CD4-positive, alpha-beta T cell (primary cell): ENCODE results near the gene COL24A1. TPM values are rescaled to one million over a fixed set of nuclear protein-coding genes. Genes with fewer than 3 reads are reported as not detected.

Experiments used
- ATAC-seq: fragments of 200-7000 bp; cut with Tn5 transposase; one replicate; pipeline ENCODE4 v1.10.0; 2022; ENCODE audit warnings: mild to moderate bottlenecking; ENCODE audit not compliant: poor library complexity
- CTCF ChIA-PET: fragments of 350-600 bp; sonication (Branson Sonifier 250); formaldehyde crosslinking; loops from one replicate; lab custom pipeline; 2021; ENCODE audit warnings: antibody characterized with exemption, inconsistent platforms; lab: Charles Lee
- POLR2A ChIA-PET: fragments of 350-600 bp; sonication (Branson Sonifier 250); formaldehyde crosslinking; loops from one replicate; lab custom pipeline; 2021; ENCODE audit warnings: antibody characterized with exemption, inconsistent platforms; lab: Charles Lee
- DNase-seq, 14 experiments: peaks; one replicate each; pipeline ENCODE4 v3.0.0-alpha.2; 2013 to 2020; ENCODE audit warnings: mixed read lengths in 2 of 14
- H3K27ac ChIP-seq, 2 donors: one replicate each; pipeline versions ENCODE4 v1.5.1 to v1.7.0; 2013; ENCODE audit warnings: low read length in 2 of 2, low read depth in 1 of 2, mild to moderate bottlenecking in 1 of 2
- H3K27me3 ChIP-seq, 2 experiments: 1 replicate in 1 of 2; 2 replicates in 1 of 2; pipeline versions ENCODE4 v1.6.1 to v1.7.0; 2013; ENCODE audit warnings: low read length in 2 of 2, control low read depth in 1 of 2, mild to moderate bottlenecking in 1 of 2, moderate library complexity in 1 of 2; ENCODE audit not compliant: insufficient read depth in 2 of 2, control insufficient read depth in 1 of 2
- H3K36me3 ChIP-seq: one replicate; pipeline ENCODE4 v1.6.1; 2013; ENCODE audit warnings: low read length, control low read depth; ENCODE audit not compliant: insufficient read depth
- H3K4me1 ChIP-seq: one replicate; pipeline ENCODE4 v1.6.1; 2013; ENCODE audit warnings: low read length, control low read depth; ENCODE audit not compliant: insufficient read depth
- H3K4me3 ChIP-seq: one replicate; pipeline ENCODE4 v1.5.1; 2013; ENCODE audit warnings: mild to moderate bottlenecking, low read length, moderate library complexity
- H3K9me3 ChIP-seq, 2 experiments: 1 replicate in 1 of 2; 2 replicates in 1 of 2; pipeline versions ENCODE4 v1.6.1 to v1.7.0; 2013; ENCODE audit warnings: low read length in 2 of 2, mild to moderate bottlenecking in 2 of 2, control low read depth in 1 of 2, moderate library complexity in 1 of 2; ENCODE audit not compliant: control insufficient read depth in 1 of 2, insufficient read depth in 1 of 2
- H3K27ac Mint-ChIP-seq: one replicate; pipeline ENCODE4 v1.8.0; 2020; ENCODE audit warnings: mixed read lengths
- H3K27me3 Mint-ChIP-seq: one replicate; pipeline ENCODE4 v1.8.0; 2021; ENCODE audit warnings: mixed read lengths
- H3K36me3 Mint-ChIP-seq: one replicate; pipeline ENCODE4 v1.8.0; 2021; ENCODE audit warnings: low read depth, mixed read lengths
- H3K4me1 Mint-ChIP-seq: one replicate; pipeline ENCODE4 v1.8.0; 2021; ENCODE audit warnings: low read depth, mixed read lengths
- H3K4me3 Mint-ChIP-seq: one replicate; pipeline ENCODE4 v1.8.0; 2020; ENCODE audit warnings: mild to moderate bottlenecking, mixed read lengths
- H3K9me3 Mint-ChIP-seq: one replicate; pipeline ENCODE4 v1.8.0; 2020; ENCODE audit warnings: mixed read lengths
- CTCF ChIP-seq: fragments of 200-600 bp; IDR thresholded peaks from one replicate; pipeline ENCODE4 v1.8.0; 2022; ENCODE audit warnings: antibody characterized with exemption, mild to moderate bottlenecking
- intact Hi-C, 2 experiments: fragments of 100-400 bp; cut with DNase I in 1 of 2; cut with micrococcal nuclease in 1 of 2; formaldehyde crosslinking; loops; one replicate each; pipeline versions ENCODE4 v1.15.1 to v1.9.0; 2023 to 2025; cut with DNase I, micrococcal nuclease
- total RNA-seq, 174 experiments: library from RNA in 2 of 174; stranded (reverse) in 2 of 174; gene quantifications; one replicate each; pipeline ENCODE4 v1.2.3 and lab custom pipeline; 2021 to 2026

Gene COL24A1
- total RNA-seq, 2 experiments from 2014 or later: 0.25 TPM; not detected in 1

GRCh38 chr1:85746777-85747176 is 409.8 kb downstream of the COL24A1 start:
- H3K4me3 Mint-ChIP-seq: no peak overlapping the region
- H3K27me3 Mint-ChIP-seq: peaks cover 9% of the 10 kb centered on the region
- no peaks in the 10 kb centered on the region for H3K36me3 Mint-ChIP-seq
- no peak for DNase-seq
- no peak for TF ChIP-seq CTCF
- ChIA-PET POLR2A (no interaction called here), CTCF (no interaction called here)
- Histone ChIP-seq H3K27me3 (no peaks in the 10 kb centered on the region), H3K4me1 (no peaks in the 10 kb centered on the region), H3K4me3 (no peak overlapping the region), H3K27ac (no peak overlapping the region), H3K36me3 (no peaks in the 10 kb centered on the region), H3K9me3 (no peaks in the 10 kb centered on the region)
- ATAC-seq: no peak
- H3K4me1 Mint-ChIP-seq: no peaks in the 10 kb centered on the region
- intact Hi-C loops: no loop called here
- H3K27ac Mint-ChIP-seq: no peak overlapping the region
- H3K9me3 Mint-ChIP-seq: peaks cover 2% of the 10 kb centered on the region

GRCh38 chr1:85743814-85744213 is 412.8 kb downstream of the COL24A1 start:
- POLR2A ChIA-PET: no interaction called here
- CTCF ChIA-PET: no interaction called here
- intact Hi-C loops: no loop called here
- Mint-ChIP-seq H3K4me1 (no peaks in the 10 kb centered on the region), H3K4me3 (no peak overlapping the region), H3K9me3 (peaks cover 2% of the 10 kb centered on the region), H3K27ac (no peak overlapping the region), H3K27me3 (peaks cover 14% of the 10 kb centered on the region), H3K36me3 (no peaks in the 10 kb centered on the region)
- ATAC-seq (no peak), DNase-seq (no peak)
- Histone ChIP-seq H3K4me1 (no peaks in the 10 kb centered on the region), H3K9me3 (no peaks in the 10 kb centered on the region), H3K4me3 (no peak overlapping the region), H3K27ac (no peak overlapping the region), H3K36me3 (no peaks in the 10 kb centered on the region), H3K27me3 (no peaks in the 10 kb centered on the region)
- no peak for TF ChIP-seq CTCF

GRCh38 chr1:85734931-85735330 is 421.6 kb downstream of the COL24A1 start:
- H3K4me1 ChIP-seq: no peaks in the 10 kb centered on the region
- no peak overlapping the region for H3K27ac ChIP-seq
- POLR2A ChIA-PET: no interaction called here
- CTCF ChIA-PET: no interaction called here
- no peaks in the 10 kb centered on the region for H3K36me3 ChIP-seq
- H3K9me3 ChIP-seq: no peaks in the 10 kb centered on the region
- ATAC-seq: no peak
- DNase-seq: no peak
- Mint-ChIP-seq H3K9me3 (no peaks in the 10 kb centered on the region), H3K4me1 (no peaks in the 10 kb centered on the region), H3K27me3 (peaks cover 8% of the 10 kb centered on the region), H3K36me3 (no peaks in the 10 kb centered on the region), H3K4me3 (no peak overlapping the region), H3K27ac (no peak overlapping the region)
- intact Hi-C loops: no loop called here
- TF ChIP-seq CTCF: no peak
- no peak overlapping the region for H3K4me3 ChIP-seq
- H3K27me3 ChIP-seq: no peaks in the 10 kb centered on the region
